NCI-H446 treated with DMSO at 0.1 percent for 48 hours (cell line): ENCODE measurements around the gene IRGQ.

Experiments
- DNase-seq: peaks from one replicate; lab custom pipeline; 2025; lab: John Stamatoyannopoulos, UW

Gene IRGQ

DNA sequence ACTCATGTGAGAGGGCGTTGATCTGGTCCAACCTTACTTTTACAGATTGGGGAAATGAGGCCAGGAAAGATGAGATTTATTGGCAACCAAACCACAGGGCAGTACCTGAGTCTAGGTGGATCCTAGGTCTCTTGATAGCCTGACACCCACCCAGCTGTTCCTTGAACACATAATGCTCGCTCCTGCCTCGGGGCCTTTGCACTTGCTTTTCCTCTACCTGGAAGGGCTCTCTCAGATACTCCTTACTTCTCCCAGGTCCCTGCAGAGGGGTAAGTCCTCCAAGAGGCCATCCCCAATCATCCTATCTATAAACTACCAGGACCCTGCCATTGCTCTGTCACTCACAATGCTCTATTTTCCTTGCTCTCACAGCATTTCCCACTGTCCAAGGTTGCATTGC is 55.6 kb downstream of the IRGQ start:
- DNase-seq, result no peak

DNA sequence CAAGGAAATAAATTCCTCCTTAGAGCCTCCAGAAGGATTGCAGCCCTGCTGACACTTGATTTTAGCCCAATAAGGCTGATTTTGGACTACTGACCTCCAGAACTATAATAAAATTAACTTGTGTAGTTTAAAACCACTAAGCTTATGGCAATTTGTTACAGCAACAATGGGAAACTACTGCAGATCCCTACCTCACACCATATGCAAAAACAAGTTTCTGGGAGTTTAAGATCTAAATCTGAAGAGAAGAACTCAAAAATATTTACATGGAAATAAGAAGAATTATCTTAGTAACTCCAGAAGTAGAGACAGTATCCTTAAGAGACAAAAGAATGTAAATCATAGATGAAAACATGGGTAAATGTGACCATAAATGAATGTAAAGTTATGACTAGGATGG is 57.0 kb downstream of the IRGQ start:
- DNase-seq, result no peak

DNA sequence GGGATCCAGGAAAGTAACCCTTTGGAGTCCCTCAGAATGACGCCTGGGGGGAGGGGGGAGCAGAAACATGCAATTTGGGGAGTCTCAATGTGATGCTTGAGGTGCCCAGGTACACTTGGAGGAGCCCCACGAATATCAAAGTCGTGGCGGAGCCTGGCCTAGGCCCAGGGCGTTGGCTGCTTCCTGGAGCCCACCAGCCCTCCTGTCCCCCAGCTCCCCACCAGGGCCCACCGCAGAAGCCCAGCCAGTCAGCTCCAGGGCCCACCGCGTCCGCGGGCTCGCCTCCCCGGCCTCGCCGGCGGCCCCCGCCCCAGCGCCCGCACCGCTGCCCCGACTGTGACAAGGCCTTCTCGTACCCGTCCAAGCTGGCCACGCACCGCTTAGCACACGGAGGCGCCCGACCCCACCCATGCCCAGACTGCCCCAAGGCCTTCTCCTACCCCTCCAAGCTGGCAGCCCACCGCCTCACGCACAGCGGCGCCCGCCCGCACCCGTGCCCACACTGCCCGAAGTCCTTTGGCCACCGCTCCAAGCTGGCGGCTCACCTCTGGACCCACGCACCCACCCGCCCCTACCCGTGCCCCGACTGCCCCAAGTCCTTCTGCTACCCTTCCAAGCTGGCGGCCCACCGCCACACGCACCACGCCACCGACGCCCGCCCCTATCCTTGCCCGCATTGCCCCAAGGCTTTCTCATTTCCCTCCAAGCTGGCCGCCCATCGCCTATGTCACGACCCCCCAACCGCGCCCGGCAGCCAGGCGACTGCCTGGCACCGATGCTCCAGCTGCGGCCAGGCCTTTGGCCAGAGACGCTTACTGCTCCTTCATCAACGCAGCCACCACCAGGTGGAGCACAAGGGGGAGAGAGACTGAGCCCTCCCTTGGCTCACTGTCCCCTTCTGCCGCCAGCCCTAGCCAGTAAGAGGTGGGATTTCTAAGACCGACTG is 60.8 kb downstream of the IRGQ start:
- DNase-seq, result peak; percentile 3
